GM19025 (cell line): ENCODE results near the gene LCE2C.

Experiments
- ATAC-seq: cut with Tn5 transposase; IDR thresholded peaks from one replicate; pipeline ENCODE4 v1.9.1; 2021; ENCODE audit warnings: mild to moderate bottlenecking, low read depth, moderate library complexity; ENCODE audit not compliant: unreplicated experiment

Gene LCE2C

DNA sequence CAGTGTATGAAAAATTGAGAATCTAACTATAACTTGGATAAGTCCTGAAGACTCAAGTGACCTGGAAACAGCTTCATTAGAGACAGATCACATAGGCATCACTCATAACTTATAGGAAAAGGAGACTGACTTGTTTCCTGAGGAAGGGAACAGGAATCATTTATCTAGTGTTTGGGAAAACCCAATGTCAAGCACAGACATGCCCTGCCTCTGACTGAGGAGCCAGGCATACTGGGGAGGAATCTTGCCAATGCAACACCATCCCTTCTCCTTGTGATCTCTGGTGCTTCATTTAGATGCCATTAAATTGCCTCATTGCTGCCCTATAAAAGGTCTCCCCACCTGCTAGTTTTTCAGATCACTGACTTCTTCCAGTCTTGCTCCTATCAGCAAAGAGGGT, 43.2 kb downstream of the LCE2C start:
- ATAC-seq: no peak

DNA sequence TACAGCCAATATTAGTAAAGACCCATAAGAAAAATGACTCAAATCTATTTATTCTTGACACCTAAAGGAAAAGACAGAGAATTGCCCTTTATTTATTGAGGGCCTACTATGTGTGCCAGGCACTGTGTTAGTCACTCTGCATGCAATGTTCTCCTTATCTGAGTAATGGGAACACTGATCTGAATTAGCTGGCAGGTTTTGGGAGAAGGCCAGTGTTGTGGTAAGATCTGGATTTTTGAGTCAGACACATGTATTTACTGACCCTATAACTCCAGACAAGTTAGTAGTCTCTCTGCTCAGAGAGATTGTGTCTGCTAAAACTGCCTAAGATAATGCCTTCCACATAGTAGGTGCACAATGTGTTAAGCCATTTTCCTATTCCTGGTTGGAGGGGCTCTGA, 50.2 kb downstream of the LCE2C start:
- no peak for ATAC-seq
